Stimulated activated CD8-positive, alpha-beta memory T cell treated with anti-CD3 and anti-CD28 coated beads, Interleukin-4, amount 100 ng/mL, for 24 hours (primary cell): Measurements from ENCODE around the gene KLRF2.

Source experiments
- DNase-seq: peaks from one replicate; pipeline ENCODE4 v3.0.0-alpha.2; 2020; ENCODE audit warnings: low read depth

KLRF2 gene

GRCh38 chr12:9888665-9889273 lies 7.5 kb downstream of the KLRF2 start:
- no peak for DNase-seq

- DNase-seq: no peak
These were observed 14.1 kb downstream of the KLRF2 start for GRCh38 chr12:9895215-9895971.

GRCh38 chr12:9897535-9897934 lies 16.2 kb downstream of the KLRF2 start:
- DNase-seq: no peak

GRCh38 chr12:9899209-9899608 lies 17.9 kb downstream of the KLRF2 start:
- DNase-seq: no peak

GRCh38 chr12:9900930-9901329 lies 19.6 kb downstream of the KLRF2 start:
- no peak for DNase-seq

- DNase-seq: no peak
These were observed 21.4 kb downstream of the KLRF2 start for GRCh38 chr12:9902539-9903228.

GRCh38 chr12:9906873-9907272 lies 25.6 kb downstream of the KLRF2 start:
- no peak for DNase-seq

- no peak for DNase-seq
These were observed 26.5 kb downstream of the KLRF2 start for GRCh38 chr12:9907769-9908168.

GRCh38 chr12:9908350-9908749 lies 27.1 kb downstream of the KLRF2 start:
- no peak for DNase-seq

- no peak for DNase-seq
These were observed 28.4 kb downstream of the KLRF2 start for GRCh38 chr12:9909724-9910123.

- no peak for DNase-seq
These were observed 29.6 kb downstream of the KLRF2 start for GRCh38 chr12:9910716-9911421.

GRCh38 chr12:9911708-9912107 lies 30.4 kb downstream of the KLRF2 start:
- no peak for DNase-seq

GRCh38 chr12:9919443-9919842 lies 38.2 kb downstream of the KLRF2 start:
- no peak for DNase-seq

- DNase-seq: no peak
These were observed 39.2 kb downstream of the KLRF2 start for GRCh38 chr12:9920451-9920850.

- DNase-seq: no peak
These were observed 41.1 kb downstream of the KLRF2 start for GRCh38 chr12:9922429-9922828.

GRCh38 chr12:9925705-9926393 lies 44.6 kb downstream of the KLRF2 start:
- DNase-seq: no peak

- DNase-seq: no peak
These were observed 45.6 kb downstream of the KLRF2 start for GRCh38 chr12:9926876-9927275.

GRCh38 chr12:9928607-9929006 lies 47.3 kb downstream of the KLRF2 start:
- DNase-seq: no peak

- no peak for DNase-seq
These were observed 50.0 kb downstream of the KLRF2 start for GRCh38 chr12:9931245-9931644.

GRCh38 chr12:9932270-9932669 lies 51.0 kb downstream of the KLRF2 start, which contains the start of gene CLEC2A:
CLEC2A (minus strand) TSS chr12:9932370; CDS start chr12:9932329, 41 bp downstream.
- DNase-seq: no peak

- DNase-seq: no peak
These were observed 52.7 kb downstream of the KLRF2 start for GRCh38 chr12:9933958-9934357.

GRCh38 chr12:9935026-9935425 lies 53.7 kb downstream of the KLRF2 start:
- no peak for DNase-seq
